Measurements from ENCODE around the gene RBBP8NL.

- TF ChIP-seq CTCF (conservative IDR thresholded peaks at IDR 0.05; ENCODE audit: low read depth, low read length), result no peak
- TF ChIP-seq EZH2 (IDR thresholded peaks at IDR 0.05; ENCODE audit: borderline replicate concordance, low read depth, low read length, poor library complexity, severe bottlenecking), result no peak
Observed at GRCh38 chr20:62400541-62400940, 26.8 kb downstream of the RBBP8NL start.
